Measurements from ENCODE around the gene TPM4.
"Not testable (repeated sequence)": the region's sequence is repeated elsewhere in the genome, so short reads cannot be mapped to it uniquely, and the experiment has no call there.

The TPM4 gene

DNA sequence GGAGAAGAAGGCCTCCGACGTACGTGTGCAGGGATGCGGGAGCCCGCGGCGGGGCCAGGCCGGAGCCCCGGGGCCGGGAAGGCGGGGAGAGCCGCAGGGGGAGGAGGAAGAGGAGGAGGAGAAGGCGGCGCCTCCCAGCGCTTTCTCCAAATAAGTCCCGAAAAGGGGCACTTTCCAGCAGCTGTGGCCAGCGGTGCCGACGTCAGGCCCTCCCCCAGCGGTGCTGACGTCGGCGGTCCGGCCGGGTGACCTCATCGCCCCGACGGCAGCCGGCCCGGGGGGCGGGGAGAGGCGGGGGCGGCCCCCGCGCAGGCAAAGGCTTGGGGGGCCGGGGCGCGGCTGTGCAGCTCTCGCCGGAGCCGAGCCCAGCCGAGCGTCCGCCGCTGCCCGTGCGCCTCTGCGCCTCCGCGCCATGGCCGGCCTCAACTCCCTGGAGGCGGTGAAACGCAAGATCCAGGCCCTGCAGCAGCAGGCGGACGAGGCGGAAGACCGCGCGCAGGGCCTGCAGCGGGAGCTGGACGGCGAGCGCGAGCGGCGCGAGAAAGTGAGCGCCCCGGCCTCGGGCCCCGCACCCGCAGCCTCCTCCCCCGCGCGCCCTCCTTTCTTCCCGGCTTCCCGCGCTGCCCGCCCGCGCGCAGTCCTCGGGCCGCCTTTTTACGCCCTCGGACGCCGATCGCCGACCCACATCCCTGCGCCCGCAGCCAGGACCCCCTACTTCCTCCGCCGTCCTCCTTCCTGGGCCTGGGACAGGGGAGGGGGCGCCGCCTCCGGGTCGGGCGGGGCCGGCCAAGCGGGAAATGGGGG lies at the start of gene TPM4:
TSS of gene TPM4 (plus strand) at position 342 of the 804 bp plus-strand sequence. CDS start at position 413, 71 bp downstream.
- DNase-seq (ENCODE audit: low read depth) = peak; percentile 73

DNA sequence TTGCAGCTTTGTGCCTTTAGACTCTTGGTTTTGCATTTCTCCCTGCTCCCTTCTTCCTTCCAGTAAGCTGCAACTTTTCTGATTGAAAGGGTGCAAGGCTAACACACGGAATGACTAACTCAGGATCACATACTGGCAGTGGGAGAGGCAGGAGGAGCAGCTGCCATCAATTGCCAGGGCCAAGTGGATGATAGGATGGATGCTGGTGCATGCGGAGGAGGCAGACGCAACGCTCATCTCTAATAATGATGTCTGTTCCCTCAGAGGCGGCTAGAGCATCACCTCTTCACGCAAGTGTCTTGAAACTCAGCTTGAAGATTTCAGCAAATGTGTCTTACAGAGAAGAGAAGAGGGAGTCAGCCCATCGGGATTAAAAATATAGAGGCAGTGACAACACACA lies 49.5 kb upstream of the TPM4 start:
- DNase-seq (ENCODE audit: low read depth) = no peak

DNA sequence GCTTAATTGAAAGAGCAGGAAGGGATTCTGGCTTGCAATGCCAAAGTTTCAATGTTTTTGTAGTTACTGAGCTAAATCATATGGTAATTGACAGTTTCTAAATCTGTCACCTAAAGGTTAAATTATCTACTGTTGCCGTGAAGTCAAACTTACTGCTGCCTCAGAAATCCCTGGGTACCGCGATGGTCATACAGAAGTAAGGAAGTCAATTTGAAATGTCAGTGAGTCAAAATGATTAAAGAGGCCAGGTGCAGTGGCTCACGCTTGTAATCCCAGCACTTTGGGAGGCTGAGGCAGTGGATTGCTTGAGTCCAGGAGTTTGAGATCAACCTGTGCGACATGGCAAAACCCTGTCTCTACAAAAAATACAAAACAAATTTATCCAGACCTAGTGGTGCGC lies 48.8 kb upstream of the TPM4 start:
- DNase-seq (ENCODE audit: low read depth) = no peak

DNA sequence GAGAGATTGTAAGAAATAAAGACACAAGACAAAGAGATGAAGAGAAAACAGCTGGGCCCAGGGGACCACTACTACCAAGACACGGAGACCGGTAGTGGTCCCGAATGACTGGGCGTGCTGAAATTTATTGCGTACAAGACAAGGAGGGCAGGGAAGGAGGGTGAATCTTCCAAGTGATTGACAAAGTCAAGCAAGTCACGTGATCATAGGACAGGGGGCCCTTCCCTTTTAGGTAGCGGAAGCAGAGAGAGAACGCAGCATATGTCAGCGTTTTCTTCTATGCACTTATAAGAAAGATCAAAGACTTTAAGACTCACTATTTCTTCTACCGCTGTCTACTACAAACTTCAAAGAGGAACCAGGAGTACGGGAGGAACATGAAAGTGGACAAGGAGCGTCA lies 46.1 kb upstream of the TPM4 start:
- DNase-seq (ENCODE audit: low read depth) = not testable (repeated sequence)

DNA sequence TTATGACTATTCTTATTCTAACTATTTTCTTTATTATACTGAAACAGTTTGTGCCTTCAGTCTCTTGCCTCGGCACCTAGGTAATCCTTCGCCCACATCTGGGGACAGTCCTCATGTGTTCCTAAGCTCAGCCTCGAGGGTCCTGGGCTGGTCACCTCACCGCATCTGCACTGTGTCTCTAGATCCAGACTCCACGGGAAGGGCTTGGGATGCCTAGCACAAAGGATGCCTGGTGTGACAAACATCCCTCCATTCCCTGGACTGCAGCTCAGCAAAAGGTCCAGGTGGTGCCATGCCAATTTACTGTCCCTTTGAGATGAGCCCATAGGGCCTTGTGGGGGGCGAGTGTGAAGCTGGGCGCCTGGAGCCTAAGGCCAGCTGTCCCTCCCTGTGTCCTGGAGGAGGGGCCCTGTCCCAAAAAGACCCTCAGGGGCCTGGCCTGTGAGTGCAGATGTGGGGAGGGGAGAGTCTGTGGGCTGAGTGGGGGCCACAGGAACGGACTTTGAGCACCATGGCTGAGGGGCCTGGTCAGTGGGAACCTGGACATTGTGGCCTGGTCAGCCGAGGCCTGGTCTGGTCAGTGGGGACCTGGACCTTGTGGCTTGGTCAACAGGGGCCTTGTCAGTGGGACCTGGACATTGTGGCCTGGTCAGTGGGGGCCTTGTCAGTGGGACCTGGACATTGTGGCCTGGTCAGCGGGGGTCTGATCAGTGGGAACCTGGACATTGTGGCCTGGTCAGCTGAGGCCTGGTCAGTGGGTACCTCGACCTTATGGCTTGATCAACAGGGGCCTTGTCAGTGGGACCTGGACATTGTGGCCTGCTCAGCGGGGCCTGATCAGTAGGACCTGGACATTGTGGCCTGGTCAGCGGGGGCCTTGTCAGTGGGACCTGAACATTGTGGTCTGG lies 45.1 kb upstream of the TPM4 start:
- DNase-seq (ENCODE audit: low read depth) = no peak

DNA sequence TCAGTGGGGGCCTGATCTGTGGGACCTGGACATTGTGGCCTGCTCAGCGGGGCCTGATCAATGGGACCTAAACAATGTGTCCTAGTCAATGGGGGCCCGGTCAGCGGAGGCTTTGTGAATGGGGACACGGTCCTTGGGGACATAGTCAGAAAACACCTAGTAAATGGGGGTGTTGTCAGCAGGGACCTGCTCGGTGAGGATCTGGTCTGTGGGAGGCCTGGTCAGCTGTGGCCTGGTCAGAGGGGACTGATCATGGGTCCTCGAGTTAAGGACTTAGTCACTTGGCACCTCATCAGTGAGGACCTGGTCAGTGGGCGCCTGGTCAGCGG lies 44.5 kb upstream of the TPM4 start:
- no peak for DNase-seq (ENCODE audit: low read depth)

DNA sequence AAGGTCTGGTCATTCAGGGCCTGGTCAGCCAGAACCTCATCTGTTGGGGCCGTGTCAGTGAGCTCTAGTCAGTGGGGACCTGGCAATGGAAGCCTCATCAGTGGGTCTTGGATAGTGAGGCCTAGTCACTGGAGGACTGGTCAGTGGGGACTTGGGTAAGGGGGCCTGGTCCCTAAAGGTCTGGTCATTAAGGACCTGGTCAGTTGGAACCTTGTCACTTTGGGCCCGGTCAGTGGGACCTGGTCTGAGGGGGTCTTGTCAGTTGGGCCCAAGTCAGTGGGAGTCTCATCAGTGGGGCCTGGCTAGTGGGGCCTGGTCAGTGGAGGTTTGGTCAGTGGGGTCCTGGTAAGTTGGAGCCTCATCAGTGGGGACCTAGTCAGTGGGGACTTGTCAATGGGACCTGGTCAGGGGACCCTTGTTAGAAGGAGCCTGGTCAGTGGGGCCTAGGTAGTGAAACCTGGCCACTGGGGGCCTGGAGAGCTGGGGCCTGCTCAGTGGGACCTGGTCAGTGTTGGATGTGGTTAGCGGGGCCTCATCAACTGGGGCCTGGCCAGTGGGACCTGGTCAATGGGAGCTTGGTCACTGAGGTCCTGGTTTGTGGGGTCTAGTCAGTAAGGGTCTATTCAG lies 43.7 kb upstream of the TPM4 start:
- DNase-seq (ENCODE audit: low read depth) = no peak

DNA sequence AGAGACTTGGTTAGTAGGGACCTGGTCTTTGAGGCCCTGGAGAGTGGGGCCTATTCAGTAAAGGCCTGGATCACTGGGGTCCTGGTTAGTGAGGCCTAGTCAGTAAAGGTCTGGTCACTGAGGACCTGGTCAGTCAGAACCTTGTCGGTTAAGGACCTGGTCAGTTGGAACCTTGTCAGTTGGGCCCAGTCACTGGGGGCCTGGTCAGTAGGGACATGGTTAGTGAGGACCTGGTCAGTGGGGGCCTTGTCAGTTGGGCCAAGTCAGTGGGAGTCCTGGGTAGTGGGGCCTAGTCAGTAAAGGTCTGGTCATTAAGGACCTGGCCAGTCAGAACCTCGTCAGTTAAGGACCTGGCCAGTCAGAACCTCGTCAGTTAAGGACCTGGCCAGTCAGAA lies 43.2 kb upstream of the TPM4 start:
- DNase-seq (ENCODE audit: low read depth) = no peak

DNA sequence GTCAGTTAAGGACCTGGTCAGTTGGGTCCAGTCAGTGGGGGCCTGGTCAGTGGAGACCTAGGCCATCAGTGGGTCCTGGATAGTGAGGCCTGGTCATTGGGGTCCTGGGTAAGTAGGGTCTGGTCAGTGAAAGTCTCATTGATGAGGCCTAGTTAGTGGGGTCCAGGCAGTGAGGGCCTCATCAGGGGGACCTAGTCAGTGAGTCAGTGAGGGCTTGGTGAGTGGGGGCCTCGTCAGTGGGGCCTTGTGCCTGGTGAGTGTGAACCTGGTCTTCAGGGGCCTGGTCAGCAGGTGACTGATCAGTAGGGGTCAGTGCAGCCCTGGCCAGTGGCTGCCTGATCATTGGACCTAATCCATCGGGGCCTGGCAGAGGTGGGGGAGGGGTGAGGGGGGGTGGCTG lies 42.6 kb upstream of the TPM4 start:
- no peak for DNase-seq (ENCODE audit: low read depth)

DNA sequence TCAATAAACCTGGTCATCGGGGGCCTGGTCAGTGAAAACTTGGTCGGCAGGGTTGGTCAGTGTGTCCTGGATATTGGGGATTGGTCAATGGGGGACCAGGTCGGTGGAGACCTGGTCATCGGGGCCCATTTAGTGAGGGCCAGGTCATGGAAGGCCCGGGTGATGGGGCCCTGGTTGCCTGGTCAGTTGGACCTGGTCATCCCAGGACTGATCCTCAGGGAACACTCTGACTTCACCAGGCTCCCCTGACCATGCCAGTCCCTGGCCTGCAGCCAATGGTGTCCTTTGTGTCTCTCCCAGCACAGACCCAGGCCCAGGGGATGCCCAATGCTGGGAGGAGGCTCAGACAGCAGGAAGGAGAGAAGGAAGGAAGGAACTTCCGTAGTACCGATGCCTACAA lies 42.1 kb upstream of the TPM4 start:
- DNase-seq (ENCODE audit: low read depth) = no peak

DNA sequence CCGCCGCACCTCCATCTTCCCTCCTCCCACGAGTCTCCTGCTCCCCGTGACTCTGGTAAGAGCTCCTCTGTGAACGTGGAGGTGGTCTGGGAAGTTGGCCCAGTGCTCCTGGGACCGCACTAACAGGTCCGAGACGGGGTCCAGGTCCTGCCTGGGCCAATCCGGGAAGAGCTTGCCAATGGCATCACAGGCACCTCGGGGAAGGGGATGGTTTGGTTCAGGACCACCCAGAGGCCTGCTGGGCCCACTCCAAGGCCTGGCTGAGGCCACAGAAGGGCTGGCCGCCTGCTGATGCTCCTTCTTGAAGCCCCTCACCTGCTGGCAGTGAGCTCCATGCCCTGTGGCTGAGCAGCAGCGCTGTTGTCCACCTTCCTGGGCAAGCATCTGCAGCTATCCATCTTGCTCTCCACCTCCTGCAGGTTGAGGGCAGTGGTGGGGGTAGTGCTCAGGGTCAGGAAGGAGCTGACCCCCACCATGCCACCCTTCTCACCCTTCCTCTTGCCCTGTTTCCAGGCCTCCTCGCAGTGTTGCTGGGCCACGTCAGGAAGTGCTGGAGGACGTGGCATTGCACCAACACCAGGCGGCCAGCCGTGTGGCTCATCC lies 41.2 kb upstream of the TPM4 start:
- no peak for DNase-seq (ENCODE audit: low read depth)

DNA sequence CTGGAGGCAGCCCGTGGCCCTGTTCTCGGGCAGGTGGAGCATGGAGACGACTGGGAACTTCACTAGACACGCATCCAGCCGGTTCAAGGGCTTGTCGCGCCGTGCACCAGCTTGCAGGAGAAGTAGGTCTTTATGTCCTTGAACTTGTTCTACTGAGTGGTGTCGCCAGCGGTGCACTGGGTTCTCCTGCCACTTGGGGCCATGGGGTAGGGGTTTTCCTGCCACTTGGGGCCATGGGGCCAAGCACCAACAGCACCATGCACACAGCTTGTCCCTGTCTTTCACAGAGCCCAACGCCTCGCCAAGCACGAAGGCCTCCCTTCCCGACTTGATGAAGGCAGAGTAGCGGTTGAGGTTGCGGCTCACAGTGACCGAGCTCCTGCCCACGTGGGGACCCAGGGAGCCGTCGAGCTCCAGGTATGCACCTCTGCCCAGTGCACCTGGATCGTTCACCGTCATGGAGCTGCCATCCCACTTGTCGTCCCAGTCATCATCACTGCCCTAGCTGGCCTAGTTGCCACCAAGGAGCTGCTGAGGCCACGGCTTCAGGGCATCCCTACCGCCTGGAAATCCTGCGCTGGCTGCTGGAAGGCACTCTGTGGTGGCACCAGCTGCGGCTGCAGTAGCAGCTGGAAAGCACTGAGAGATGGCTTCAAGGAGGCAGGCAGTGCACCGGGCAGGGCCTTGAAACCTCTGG lies 40.5 kb upstream of the TPM4 start:
- no peak for DNase-seq (ENCODE audit: low read depth)

DNA sequence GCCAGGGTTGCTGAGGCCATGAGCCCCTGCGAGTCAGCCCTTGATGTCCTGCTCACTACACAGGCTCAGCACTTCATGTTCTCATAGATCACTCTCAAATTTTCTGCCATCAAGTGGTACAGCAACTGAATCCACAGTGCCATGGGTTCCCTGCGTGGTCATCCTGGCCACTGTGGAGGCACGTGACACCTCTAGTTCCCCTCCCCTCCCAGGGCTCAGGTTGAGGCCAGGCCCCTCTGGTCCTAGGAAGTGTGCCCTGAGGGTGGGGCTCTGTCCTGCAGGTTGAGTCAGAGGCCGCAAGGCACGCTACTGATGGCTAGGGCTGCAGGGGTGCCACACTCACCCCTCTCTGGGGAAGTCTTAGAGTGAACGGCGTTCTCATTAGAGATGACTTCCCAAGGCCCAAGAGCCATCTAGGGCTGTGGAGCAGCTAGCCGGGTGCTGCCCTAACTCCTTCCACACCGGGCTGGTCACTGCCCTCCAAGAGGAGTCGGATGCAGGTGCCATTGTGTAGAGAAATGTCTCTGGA lies 39.8 kb upstream of the TPM4 start:
- DNase-seq (ENCODE audit: low read depth) = no peak

DNA sequence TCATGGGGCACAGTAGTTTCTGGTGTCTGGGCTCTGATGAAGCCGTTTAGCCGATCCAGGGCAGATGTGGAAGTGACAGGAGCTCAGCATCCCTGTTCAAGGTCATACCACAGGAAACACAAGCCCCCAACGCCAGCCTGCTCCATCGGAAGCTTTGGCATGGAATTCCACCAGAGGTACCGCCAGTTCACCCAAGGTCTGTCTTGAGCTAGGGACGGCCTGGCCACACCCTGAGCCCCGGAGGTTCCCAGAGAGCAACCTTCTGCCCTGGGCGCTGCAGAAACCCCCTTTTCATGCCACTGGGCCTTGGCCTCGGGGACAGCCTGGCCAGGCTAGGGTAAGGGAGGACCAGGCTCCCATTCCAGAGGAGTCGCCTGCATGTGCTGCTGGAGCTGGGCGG lies 39.4 kb upstream of the TPM4 start:
- no peak for DNase-seq (ENCODE audit: low read depth)

DNA sequence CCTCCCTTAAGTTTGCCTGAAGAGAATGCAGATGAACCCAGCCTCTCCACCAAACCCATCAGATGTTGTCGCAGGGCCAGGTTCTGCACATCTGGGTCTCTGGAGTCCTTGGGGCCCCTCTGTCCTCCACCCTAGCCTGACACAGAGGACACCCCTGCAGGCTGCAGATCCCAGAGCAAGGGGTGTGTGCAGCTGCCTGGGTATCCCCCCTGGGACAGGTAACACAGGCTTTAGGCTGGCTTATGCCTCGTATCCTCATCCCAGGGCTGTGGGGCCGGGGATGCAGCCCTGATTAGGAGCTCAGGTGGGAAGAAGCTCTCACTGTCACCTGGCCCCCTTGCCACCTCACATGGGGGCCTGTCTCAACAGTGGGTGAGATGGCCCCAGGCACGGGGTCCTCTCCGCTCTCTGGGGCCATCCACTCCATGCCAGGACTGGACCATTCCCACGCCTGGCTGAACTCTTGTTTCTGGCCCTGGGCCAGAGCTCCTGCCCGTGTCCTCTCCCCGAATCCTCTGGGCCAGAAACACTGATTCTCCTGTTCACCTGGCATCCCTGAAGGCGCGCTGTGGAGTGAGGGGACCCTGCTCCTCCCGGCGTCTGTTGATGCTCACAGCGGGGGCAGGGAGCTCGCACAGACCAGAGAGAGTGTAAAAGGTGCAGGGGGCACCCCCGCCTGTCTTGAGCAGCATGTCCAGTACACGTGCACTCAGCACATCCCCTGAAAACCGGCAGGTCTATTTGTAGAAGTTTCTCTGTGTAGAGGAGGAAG lies 38.7 kb upstream of the TPM4 start:
- DNase-seq (ENCODE audit: low read depth) = no peak

DNA sequence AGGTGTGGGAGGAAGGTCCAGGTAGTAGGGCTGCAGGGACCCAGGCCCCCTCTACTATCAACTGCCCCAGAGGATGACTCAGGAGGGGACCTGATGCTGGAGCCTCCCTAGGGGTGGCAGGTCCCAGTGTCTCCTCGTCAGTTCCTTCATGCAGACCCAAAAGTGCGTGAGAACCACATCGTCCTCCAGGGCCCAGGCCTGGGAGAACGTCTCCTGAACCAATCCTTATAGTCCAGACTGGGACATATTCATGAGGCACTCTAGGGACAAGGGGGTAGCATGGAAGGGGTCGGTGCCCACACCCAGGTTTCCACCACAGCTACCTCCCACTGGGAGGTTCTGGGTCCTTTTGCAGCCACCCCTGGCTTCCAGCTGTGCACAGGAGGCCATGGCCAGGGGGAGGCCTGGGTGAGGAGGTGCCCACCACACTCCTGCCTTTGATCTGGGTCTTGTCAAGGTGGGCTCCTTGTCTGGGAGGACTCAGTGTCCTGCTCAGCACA lies 38.0 kb upstream of the TPM4 start:
- DNase-seq (ENCODE audit: low read depth) = no peak

DNA sequence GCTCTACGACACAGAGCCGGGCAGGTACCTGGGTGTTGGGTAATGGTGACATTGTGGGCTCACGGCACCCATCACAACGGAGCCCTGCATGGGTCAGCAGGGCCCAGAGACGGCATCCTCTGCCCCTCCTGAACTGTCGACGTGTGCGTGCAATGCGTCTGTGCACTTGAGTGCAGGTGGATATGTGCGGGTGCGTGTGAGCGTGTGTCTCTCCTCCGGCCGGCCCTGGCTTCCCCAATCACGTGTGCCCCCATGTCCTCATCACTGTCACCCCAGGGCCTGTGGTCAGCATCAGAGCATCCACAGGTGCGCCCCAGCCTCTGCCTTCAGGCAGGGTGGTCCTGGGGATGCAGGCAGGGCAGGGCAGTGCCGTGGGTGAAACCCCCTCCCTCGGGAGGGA lies 37.2 kb upstream of the TPM4 start:
- no peak for DNase-seq (ENCODE audit: low read depth)

DNA sequence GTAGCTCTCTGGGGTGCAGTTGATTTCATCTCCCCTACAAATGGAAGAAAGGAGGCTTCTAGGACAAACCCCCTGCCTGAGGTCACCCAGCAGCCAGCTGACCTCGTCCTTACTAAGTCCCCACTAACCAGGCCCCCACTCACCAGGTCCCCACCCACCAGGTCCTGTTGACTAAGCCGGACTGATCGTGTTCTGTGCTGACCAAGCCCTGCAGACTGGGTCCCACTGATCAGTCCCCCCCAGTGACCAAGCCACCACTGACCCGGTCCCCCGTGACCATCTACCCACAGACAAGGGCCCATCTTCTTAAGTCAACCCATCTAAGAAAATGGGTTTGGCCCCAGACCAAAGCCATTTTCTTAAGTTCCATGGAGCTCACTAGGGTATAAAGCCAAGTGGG lies 36.8 kb upstream of the TPM4 start:
- DNase-seq (ENCODE audit: low read depth) = no peak

DNA sequence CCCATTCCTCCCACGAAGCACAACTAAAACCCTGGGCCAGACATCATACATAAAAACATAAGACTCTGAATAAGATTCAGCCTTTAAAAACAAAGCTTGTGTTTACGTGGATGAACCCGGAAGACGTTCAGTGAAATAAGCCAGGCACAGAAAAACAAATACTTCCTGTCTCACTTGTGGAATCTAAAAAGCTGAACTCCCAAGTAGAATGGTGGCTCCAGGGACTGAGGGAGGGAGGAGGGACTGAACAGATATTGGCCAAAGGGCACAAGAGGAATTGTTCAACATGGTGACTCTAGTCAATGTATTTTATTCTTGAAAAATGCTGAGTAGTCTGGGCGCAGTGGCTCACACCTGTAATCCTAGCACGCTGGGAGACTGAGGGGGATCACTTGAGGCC lies 35.7 kb upstream of the TPM4 start:
- no peak for DNase-seq (ENCODE audit: low read depth)

DNA sequence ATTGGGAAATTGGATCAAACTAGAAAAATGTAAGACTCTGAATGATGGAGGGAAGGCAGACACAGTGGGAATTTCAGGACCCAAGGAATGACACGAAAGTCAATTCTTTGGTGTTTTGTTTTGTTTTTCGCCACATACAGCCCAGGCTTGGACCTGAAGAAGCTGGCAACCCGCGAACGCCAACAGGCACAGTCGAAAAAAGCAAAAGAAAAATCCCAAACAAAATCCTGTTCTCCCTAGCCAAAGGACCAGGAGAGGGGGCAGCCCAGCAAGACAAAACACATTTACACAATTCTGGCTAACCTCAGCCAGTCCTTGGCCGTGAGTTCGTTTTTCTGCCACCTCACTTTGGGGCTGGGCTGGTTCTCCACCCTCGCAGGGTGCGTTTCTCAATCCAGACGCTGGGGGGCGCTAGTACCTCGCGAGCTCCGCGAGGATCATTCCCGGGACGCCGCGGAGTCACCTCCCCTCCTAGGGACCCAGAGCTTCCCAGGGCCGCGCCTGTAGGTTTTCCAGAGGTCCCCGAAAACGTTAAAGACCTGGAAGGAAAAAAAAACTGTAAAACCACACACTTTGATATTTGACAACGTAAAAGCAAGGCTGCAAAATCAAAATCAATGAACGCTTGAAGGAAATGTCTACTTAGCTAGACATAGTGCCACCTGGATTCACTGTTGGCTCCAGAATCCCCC lies 34.9 kb upstream of the TPM4 start:
- peak; percentile 70 for DNase-seq (ENCODE audit: low read depth)
